Stimulated activated CD4-positive, alpha-beta T cell treated with anti-CD3 and anti-CD28 coated beads, Interleukin-2, amount 100 ng/mL, for 48 hours (primary cell): ENCODE measurements around the gene CFAP74.
A peak's percentile ranks its signal among the peaks of the same experiment; 100 is the strongest.

ENCODE experiments used
- DNase-seq, 2 donors: peaks; one replicate each; pipeline ENCODE4 v3.0.0-alpha.2; 2020

Gene CFAP74

DNA sequence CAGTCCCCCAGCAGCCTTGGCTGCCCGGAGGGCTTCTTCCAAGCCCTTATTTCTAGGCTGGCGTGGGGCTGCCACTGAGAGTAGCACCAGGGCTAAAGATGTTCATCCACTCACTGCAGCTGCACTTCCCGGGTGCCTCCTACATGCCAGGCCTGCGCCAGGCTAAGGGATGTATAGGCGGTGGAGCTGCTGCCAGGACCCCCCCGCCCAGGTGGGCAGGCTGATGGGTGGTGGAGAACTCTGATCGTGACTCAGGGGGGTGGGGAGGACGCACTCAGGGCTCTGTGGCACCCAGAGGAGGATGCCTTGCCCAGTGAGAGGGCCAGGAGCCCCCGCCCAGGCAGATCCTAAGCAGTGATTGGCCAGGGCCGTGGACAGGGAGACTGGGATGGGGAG lies 34.1 kb downstream of the CFAP74 start:
- DNase-seq, result no peak

DNA sequence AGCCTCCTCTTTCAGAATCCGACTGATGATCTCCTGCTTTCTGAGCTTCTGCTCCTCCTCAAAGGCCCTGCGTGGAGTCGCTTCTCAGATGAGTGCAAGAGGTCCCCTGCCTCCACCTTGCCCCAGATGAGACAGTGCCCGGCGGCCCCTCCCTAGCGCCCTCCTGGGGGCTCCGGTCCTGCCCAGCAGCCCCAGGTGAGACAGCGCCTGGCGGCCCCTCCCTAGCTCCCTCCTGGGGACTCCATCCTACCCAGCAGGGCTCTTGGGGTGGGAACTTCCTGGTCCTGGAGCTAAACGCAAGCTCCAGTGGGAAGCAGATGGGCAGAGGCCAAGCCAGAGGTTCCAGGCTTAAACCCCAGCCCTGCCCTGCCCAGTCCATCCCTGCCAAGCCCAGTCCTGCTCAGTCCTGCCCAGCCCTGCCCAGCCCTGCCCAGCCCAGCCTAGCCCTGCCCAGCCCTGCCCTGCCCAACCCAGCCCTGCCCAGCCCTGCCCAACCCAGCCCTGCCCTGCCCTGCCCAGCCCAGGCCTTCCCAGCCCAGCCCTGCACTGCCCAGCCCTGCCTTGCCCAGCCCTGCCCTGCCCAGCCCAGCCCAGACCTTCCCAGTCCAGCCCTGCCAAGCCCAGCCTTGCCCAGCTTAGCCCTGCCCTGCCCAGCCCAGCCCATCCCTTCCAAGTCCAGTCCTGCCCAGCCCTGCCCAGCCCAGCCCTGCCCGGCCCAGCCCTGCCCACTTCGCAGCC lies 34.6 kb downstream of the CFAP74 start:
- DNase-seq, result no peak

DNA sequence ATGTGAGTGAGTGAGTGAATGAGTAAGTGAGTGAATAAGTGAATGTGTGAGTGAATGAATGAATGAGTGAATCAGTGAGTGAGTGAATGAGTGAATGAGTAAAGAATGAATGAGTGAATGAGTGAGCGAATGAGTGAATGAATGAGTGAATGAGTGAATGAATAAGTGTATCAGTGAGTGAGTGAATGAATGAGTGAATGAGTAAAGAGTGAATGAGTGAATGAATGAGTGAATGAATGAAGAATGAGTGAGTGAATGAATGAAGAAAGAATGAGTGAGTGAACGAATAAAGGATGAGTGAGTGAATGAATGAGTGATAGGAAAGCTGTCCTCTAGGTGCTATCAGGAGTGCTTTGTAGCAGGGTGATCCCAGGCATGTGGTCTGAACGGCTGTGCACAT lies 35.7 kb downstream of the CFAP74 start:
- no peak for DNase-seq

DNA sequence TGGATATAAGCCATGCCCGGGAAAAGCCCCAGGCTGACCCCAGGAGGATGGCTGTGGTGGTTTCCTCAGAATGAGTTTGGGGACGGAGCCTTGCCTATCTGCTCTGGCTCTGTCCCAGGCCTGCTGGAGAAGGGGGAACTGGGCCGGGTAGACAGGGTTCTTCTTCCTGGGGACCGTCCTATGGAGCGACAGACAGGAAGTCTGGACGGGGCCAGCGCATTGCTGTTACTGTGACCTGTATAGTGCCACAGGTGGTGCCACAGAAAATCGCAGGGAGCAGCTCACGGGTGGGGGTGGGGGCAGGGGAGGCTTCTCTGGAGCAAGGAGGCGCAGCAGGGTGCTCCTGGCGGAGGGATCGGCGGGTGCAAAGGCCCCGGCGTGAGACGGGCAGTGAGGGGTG lies 36.4 kb downstream of the CFAP74 start:
- DNase-seq, result no peak

DNA sequence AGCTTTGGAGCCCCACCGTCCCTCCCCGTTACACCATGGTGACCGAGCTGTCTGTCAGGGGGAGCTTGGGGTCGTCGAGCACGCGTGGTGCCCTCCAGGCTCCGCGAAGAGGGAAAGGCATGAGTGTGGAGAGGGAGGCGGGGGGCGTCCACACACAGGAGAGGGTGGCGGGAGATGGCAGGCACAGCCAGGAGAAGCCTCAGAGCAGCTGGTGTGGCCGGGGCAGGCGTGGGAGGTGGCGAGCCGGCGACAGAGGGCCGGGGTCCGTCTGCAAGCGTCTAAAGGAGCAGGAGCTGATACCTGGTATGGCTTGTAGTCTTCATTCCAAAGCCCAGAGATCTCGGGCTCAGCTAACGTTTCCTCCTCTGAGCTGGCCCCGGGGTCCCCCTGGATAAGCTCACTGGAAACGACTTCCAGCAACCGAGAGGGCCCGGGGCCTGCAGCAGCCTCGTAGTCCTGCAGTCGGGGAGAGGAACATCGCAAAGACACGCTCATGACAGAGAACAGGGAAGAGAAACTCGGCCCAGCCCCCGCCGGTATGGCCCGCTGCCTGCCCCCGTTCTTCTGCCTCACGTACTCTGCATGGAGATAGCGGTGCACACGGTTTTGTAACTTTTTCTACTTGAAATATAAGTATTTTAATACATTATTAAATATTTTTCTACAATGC lies 37.4 kb downstream of the CFAP74 start:
- DNase-seq, result no peak

DNA sequence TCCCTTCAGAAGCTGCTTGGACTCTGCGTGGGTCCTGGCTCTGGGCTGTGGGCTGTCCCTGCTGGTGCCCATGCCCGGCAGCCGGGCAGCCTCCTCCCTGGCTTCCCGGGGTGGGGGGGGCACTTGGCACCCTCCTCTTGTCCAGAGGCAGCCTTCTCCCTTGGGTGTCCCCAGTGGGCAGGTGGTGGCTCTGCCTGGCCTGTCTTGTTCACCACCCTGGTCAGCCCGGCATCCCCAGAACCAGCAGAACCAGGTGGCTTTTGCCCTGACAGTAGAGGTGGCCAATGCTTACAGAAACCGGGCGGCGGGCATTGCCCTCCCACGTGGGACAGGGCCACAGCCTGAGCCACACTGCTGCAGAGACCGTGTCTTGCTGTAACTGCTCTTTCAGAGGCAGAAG lies 38.0 kb downstream of the CFAP74 start:
- DNase-seq, result no peak

DNA sequence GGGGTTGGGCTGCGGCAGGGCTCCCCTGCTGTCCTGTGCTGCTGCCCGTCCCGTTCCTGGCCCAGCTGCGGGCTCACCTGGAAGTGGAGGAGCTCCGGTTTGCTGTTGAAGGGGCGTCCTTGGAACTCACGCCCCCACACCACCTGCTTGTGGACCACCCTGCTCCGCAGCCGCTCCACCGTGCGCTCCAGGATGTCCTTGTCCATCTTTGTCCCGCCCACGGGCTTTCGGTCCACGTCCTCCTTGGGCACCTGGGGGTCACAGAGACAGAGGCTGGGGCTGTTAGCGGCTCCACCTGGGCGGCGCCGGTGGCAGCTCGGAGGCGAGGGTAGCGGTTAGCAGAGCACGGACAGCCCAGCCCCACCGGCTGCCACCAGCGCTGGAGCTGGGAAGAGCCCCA lies 38.8 kb downstream of the CFAP74 start:
- DNase-seq, result no peak

DNA sequence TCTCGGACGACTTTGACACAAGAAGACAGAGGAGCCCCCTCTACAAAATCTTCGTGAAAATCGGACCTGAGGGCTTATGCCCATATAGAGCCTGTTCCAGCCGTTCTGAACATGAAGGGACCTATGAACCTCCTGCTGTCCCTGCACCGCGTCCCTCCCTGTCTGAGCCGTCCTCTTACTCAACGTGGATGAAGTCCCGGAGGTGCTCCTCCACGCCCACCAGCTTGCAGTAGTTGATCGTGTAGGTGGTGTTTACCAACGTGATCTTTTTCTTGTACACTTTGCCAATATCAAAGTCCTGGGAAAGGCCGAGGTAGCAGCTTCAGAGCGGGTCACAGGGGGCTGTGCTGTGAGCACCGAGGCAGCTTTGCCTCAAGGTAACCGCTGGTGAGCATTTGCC lies 40.0 kb downstream of the CFAP74 start:
- no peak for DNase-seq

DNA sequence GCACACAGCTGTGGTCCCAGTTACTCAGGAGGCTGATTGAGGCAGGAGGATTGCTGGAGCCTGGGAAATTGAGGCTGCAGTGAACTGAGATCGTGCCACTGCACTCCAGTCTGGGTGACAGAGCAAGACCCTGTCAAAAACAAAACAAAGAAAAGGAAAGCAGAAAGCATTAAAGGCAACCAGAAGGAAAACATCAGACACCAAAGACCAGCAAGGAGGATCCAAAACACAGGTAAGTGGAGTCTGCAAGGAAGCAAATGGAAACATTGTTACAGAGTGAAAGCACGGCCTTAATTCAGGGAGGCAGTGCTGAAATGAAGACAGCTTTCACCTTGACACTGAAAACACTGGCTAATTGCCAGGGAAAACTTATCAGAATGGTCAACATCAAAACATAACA lies 40.8 kb downstream of the CFAP74 start:
- no peak for DNase-seq

DNA sequence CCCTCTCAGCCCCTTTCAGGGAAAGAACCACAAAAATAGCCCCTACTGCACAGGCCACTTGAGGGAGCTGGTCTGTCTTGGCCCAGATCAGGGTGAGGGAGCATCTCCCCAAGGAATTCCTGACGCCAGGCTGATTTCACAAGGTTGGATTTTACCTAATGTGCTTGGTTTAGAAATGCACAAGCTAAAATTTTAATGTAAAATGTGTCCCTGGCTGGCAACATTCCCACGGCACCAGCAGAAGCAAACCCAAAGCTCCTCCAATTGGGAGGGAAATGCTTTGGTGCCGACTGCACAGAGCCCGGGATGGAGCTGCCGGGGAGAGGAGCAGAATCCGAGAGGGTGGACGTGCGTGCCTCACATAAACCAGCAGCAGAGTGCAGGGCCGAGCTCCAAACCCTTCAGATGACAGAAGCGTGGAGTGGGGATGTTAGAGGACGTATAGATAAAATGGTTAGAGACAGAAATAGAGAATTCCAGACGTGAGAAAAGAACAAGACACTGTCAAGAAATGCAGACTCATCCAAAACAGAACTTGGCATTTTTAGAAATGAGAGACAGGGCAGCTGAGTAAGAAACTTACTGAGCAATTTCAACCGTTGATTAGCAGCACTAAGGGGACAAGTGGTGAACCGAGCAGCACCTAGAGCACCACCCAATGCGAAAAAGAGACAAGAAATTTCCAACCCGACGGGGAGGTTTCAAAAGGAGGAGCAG lies 42.9 kb downstream of the CFAP74 start:
- DNase-seq, result no peak

DNA sequence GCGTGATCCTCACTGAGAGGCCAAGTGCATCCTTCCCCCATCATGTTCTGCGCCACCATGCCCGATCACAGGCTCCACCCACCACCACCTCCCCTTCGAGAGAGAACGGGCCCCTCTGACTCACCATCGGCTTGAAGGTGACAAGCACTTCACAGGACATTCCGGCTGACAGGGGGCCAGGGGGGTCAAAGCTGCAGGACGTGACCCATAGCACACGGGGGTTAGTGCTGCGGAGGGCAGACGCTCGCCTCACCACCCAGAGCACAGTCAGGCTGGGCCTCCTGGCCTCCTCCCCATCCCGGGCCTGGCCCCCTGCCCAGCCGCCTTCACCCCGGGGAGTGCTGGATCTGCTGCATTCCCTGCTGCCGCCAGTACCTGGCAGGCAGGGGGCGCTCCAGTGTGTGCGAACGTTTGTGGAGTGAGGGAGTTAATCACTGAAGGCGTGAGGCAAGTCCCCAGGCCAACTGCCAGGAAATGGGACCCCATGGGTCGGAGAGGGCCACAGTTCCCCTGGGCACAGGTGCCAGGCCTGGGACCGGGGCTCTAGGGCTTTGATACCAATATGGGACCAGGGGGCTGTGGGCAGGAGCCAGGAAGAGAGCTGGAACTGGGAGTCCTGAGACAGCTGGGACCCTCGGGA lies 43.6 kb downstream of the CFAP74 start:
- DNase-seq, result peak; percentile 80 to 85

DNA sequence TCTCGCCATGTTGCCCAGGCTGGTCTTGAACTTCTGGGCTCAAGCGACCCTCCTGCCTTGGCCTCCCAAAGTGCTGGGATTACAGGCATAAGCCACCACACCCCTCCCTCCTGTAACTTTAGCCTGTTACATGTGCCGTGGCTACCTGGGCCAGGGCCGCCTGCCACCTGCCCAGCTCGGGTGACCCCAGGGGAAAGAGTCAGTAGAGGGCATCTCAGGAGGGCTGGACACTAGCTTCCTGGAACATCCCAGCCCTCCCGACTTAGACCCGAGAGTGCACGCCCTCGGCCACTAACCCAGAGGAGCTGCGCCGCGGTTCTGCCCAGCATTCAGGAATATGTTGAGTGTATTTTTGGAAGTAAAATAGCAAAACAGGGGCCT lies 44.1 kb downstream of the CFAP74 start:
- DNase-seq, result no peak

DNA sequence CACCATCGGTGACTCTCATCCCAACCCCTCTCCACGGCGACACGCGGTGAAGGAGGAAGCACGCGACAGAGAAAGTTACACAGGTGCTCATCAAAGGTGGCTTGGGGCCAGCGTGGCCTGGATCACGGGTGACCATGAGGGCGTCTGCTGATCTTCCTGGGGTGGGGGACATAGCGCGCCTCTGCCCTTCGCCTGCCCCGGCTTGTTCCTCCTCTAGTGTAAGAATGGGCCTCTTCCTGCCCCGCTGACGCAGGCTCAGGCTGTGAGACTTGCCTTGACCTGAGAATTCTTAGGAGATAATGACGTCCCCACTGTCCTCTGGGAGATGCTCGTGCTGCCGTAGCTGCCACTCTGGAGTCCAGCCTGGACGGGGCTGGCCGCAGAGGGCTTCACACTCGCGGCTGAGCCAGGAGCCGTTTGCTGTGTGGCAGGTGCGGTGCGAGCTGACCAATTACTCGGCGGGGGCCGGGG lies 45.5 kb downstream of the CFAP74 start:
- no peak for DNase-seq

DNA sequence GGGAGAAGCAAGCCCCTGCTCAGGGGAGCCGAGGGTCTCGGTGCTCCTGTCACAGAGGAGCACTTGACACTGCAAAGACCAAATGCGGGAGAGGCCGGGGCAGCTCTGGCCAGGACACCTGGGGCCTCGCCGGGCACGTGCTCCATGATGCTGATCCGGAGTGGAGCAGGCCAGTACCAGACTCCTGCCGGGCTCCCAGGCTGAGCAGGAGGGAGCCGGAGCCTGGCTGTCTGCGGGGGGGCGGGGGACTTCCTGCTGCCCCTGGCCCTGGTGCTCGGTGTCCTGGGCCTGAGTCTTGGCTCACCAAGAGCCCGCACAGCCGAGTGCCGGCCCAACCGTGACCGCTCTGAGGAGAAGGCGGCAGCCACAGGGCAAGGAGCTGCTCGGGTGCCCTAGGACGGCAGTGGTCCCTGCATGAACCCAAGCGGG lies 46.0 kb downstream of the CFAP74 start:
- DNase-seq, result no peak

DNA sequence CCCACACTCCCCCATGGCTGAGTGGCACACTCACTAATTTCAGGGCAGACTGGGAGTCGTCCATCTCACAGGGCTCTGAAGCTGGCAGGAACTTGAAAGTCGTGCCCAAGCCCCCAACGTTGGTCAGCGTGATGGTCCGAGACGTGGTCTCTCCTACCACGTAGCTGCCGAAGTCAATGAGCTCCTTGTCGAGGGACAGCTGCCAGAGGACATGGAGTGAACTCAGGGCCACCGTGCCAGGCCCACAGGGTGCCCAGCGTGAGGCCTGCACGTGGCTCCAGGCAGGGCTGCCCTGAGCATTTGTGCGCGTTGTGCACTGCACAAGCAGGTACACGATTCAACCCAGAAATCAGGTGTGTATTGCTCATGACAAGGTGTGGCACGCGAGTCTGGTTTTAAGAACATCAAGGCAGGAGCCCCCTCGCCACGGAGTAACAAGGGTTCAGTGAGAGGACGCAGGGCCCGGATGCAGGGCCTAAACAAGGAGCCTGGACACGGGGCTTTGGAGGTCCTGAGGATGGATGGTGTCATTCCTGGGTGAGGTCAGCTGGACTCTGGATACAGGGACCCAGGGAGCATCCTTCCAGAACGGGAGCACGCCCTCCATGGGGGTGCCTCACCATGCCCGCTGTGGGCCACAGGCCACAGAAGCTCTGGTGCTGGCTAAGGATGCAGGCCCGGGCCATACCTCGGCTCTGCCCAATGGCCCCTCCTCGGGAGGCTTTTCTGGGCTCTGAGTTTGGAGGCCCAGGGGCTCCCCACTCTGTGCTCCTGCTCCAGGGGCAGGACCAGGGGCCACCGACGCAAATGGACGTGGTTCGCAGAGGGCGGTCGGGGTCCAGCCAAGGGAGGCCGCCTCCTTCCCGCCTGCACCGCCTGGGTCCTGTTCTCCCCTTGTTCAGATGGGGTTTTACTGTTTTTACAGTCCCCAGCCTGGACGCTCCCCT lies 46.7 kb downstream of the CFAP74 start:
- DNase-seq, result no peak

DNA sequence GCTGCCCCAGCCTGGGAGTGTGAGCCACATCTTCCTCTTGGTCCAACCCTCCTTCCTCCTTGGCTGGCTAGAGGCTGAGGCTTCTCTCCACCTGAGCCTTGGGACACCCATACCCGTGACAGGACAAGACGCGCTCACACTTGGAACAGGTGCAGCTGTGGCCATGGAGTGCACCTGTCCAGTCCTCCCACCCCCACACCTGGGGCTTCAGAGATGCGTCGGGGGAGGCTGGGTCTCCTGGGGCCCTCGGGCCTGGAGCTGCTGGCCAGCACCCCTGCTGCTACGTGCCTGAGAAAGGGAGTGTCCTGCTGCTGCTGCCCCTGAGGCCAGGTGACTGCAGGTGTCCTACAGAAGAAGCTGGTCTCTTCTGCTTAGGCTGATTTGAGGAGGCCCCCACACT lies 47.5 kb downstream of the CFAP74 start:
- DNase-seq, result no peak

DNA sequence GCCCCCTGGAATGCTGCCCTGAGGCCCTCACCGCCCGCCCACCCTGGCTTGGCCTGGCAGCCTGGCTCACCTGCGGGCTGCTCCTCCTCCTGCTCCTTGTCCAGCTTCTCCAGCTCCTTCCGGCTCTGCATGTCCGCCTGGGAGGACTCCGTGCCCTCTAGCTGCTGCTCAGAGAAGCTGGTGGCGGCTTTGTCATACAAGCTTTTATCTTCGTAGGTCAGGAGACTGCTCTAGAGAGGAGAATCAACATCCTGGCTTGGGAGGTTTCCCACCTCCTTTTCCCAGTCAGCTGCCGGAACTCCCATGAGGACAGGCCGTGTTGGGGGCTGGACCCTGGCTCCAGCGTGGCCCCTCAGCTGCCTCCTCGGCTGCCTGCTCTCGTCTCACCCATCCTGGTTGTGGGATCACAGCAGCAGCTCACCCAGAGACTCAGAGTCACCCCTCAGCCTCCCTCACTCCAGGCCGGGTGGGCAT lies 47.9 kb downstream of the CFAP74 start:
- no peak for DNase-seq

DNA sequence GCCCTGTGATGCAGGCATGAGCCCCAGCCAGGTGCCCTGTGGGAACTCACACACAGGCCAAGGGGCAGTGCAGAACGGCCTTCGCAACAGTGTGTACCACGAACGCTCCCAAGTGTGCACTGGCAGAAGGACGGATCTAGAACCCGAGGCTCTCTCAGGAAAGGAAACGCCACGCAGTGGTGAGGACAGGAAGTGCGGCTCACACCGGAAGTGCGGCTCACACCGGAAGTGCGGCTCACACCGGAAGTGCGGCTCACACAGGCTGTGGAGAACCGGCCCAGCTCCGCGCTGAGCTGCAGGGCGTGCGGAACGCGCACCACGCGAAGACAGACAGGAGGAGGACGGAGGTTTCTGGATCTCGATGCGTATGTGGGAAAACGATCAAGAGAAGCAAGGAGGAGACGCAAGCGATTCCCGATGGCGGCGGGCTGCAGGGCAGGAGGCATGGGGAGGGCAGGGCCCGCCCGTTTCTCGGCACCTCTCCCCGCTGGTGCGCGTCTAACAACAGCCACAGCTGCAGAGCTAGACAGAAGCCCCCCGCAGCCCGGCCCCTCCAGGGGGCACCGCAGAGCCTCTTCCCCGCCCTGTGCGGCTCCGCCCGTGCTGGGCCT lies 48.6 kb downstream of the CFAP74 start:
- peak; percentile 26 to 36 for DNase-seq

DNA sequence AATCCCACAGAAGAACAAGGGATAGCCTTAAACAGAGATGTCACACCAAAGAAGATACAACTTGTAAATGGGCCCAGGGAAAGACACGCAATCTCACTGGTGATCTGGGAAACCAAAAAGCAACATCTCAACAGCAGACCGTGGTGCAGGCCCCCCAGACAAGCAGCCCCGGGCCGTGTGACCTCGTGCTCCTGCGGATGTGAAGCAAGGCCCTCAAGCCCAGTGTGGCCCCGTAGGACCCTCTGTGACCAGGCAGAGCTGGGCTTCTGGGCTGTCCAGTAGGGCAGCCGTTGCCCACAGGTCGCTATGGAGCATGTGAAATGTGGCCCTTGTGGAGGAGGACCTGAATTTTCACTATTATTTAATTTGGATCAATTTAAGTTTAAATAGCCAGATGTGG lies 49.6 kb downstream of the CFAP74 start:
- no peak for DNase-seq

DNA sequence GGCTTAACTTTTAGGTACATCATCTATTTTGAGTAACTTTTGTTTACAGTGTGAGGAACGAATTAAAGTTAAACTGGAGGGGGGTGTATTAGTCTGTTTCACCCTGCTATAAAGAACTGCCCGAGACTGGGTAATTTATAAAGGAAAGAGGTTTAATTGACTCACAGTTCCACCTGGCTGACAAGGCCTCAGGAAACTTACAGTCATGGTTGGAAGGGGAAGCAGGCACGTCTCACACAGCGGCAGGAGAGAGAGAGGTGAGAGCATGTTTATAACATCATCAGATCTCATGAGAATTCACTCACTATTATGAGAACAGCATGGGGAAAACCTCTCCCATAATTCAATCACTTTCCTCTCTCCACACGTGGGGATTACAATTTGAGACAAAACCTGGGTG lies 52.6 kb downstream of the CFAP74 start:
- no peak for DNase-seq

DNA sequence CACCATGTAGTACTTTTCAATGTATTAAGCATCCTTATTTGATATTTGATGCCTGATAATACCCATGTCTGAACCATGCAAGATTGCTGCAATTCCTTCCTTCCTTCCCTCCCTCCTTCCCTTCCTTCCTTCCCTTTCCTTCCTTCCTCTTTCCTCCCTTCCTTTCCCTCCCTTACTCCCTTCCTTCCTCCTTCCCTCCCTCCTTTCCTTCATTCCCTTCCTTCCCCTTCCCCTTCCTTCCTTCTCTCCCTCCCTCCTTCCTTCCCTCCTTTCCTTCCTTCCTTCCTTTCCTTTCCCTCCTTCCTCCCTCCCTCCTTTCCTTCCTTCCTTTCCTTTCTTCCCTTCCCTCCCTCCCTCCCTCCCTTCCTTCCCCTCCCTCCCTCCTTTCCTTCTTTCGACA lies 54.8 kb downstream of the CFAP74 start:
- DNase-seq, result no peak

DNA sequence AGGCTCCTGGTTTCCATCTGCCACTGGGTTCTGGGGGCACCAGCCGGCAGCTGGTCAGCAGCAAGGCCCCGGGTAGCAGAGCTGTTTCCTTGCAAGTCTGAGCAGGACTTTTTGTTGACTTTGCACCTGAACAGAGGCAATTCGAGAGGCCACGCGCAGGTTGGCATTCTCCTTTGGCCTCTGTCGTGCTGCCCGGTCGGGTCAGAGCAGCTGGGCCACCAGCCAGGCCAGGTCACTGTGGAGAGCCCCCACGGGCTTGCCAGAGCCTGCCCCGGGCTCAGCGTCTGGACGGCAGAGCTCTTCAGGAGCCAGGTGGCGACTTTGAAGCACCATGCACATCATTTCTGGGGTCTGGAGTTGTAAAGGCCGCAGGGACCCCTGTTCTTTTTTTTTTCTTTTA lies 56.1 kb downstream of the CFAP74 start:
- no peak for DNase-seq
